RPMI8226 (cell line): ENCODE measurements around the gene ERCC1.

Source experiments
- DNase-seq: peaks from one replicate; pipeline ENCODE4 v3.0.0-alpha.2; 2015

ERCC1 gene

GRCh38 chr19:45403781-45404556, 19.7 kb downstream of the ERCC1 start:
- DNase-seq, result peak; percentile 84

GRCh38 chr19:45403272-45403671, 20.4 kb downstream of the ERCC1 start:
- DNase-seq, result no peak

GRCh38 chr19:45402298-45403061, 21.2 kb downstream of the ERCC1 start:
- no peak for DNase-seq

GRCh38 chr19:45401815-45402214, 21.9 kb downstream of the ERCC1 start:
- DNase-seq, result no peak

GRCh38 chr19:45400192-45400591, 23.5 kb downstream of the ERCC1 start:
- DNase-seq, result no peak

GRCh38 chr19:45395821-45396617, 27.7 kb downstream of the ERCC1 start:
- no peak for DNase-seq

GRCh38 chr19:45391871-45392665, 31.6 kb downstream of the ERCC1 start:
- DNase-seq, result no peak

GRCh38 chr19:45391346-45391745, 32.4 kb downstream of the ERCC1 start:
- DNase-seq, result peak; percentile 23

GRCh38 chr19:45385392-45386221, 38.1 kb downstream of the ERCC1 start:
- DNase-seq, result peak; percentile 53

- DNase-seq, result no peak
Observed at GRCh38 chr19:45382426-45382825, 41.3 kb downstream of the ERCC1 start.

- DNase-seq, result no peak
Observed at GRCh38 chr19:45380107-45380506, 43.6 kb downstream of the ERCC1 start.

GRCh38 chr19:45376045-45376724, 47.5 kb downstream of the ERCC1 start:
- no peak for DNase-seq

- DNase-seq, result peak; percentile 98
Observed at GRCh38 chr19:45370410-45371204, 53.1 kb downstream of the ERCC1 start, which contains the start of gene ERCC2. Gene ERCC2 (minus strand): TSS chr19:45370573. CDS start chr19:45370540, 33 bp downstream.

- no peak for DNase-seq
Observed at GRCh38 chr19:45368737-45369340, 54.9 kb downstream of the ERCC1 start.

- no peak for DNase-seq
Observed at GRCh38 chr19:45368127-45368526, 55.6 kb downstream of the ERCC1 start.

- no peak for DNase-seq
Observed at GRCh38 chr19:45364696-45365095, 59.0 kb downstream of the ERCC1 start.

GRCh38 chr19:45363861-45364459, 59.8 kb downstream of the ERCC1 start:
- DNase-seq, result no peak

- DNase-seq, result no peak
Observed at GRCh38 chr19:45362291-45362690, 61.4 kb downstream of the ERCC1 start.

- no peak for DNase-seq
Observed at GRCh38 chr19:45361608-45362007, 62.1 kb downstream of the ERCC1 start.
